ENCODE data around the gene PHGDH.
"Not testable (repeated sequence)": the region's sequence is repeated elsewhere in the genome, so short reads cannot be mapped to it uniquely, and the experiment has no call there.

Gene PHGDH

GRCh38 chr1:119700326-119700725, 11.4 kb upstream of the PHGDH start:
- DNase-seq = no peak

GRCh38 chr1:119701659-119702058, 10.1 kb upstream of the PHGDH start:
- DNase-seq = no peak

- DNase-seq = no peak
These were observed 9.3 kb upstream of the PHGDH start for GRCh38 chr1:119702384-119702783.

- no peak for DNase-seq
These were observed 7.9 kb upstream of the PHGDH start for GRCh38 chr1:119703666-119704450.

GRCh38 chr1:119706599-119706998, 5.1 kb upstream of the PHGDH start:
- not testable (repeated sequence) for DNase-seq

- not testable (repeated sequence) for DNase-seq
These were observed 354 bp upstream of the PHGDH start for GRCh38 chr1:119711356-119711803.

GRCh38 chr1:119712342-119713038, 756 bp downstream of the PHGDH start:
- no peak for DNase-seq

GRCh38 chr1:119713039-119713748, 1.5 kb downstream of the PHGDH start:
- no peak for DNase-seq

- no peak for DNase-seq
These were observed 2.2 kb downstream of the PHGDH start for GRCh38 chr1:119713749-119714456.

GRCh38 chr1:119714583-119714982, 2.8 kb downstream of the PHGDH start:
- no peak for DNase-seq

- no peak for DNase-seq
These were observed 3.8 kb downstream of the PHGDH start for GRCh38 chr1:119715542-119715941.

- no peak for DNase-seq
These were observed 6.7 kb downstream of the PHGDH start for GRCh38 chr1:119718409-119718808.

- DNase-seq = no peak
These were observed 7.2 kb downstream of the PHGDH start for GRCh38 chr1:119718972-119719371.

- no peak for DNase-seq
These were observed 9.2 kb downstream of the PHGDH start for GRCh38 chr1:119720866-119721440.

- no peak for DNase-seq
These were observed 10.2 kb downstream of the PHGDH start for GRCh38 chr1:119721896-119722295.

- no peak for DNase-seq
These were observed 13.0 kb downstream of the PHGDH start for GRCh38 chr1:119724611-119725218.

- no peak for DNase-seq
These were observed 13.9 kb downstream of the PHGDH start for GRCh38 chr1:119725626-119726025.

- DNase-seq = no peak
These were observed 16.3 kb downstream of the PHGDH start for GRCh38 chr1:119727991-119728390.

- no peak for DNase-seq
These were observed 17.3 kb downstream of the PHGDH start for GRCh38 chr1:119729044-119729443.

- no peak for DNase-seq
These were observed 19.3 kb downstream of the PHGDH start for GRCh38 chr1:119731060-119731459.

- DNase-seq = no peak
These were observed 20.2 kb downstream of the PHGDH start for GRCh38 chr1:119731741-119732430.

Data from NCI-H187 (cell line).